ENCODE results near the gene SNRNP40.

The SNRNP40 gene

DNA sequence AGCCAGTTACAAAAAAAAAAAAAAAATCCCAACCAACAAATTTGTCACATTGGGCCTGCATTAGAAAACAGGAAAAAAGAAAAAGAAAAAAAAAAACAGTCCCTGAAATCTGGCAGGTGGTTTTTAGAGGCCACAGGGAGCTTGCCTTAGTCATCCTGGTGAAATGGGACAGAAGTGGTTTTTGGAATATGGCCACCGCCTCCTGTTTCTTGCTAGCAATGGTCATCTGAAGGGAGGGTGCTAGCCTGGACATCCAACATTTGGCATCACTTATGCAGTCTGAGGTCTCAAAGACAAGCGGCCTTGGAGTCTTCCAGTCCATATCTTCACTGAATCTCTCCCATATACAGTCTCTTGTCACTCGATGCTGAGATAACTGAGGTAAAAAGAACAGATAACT is 36.8 kb downstream of the SNRNP40 start (continued):
- TF ChIP-seq ESRRG (CRISPR knock-in tag; IDR thresholded peaks at IDR 0.05) (no peak), TCF4 (CRISPR knock-in tag; IDR thresholded peaks at IDR 0.05; ENCODE audit: borderline replicate concordance) (no peak), GLIS3 (CRISPR knock-in tag; IDR thresholded peaks at IDR 0.05) (no peak), ZNF70 (CRISPR knock-in tag; IDR thresholded peaks at IDR 0.05) (no peak), ZFP30 (CRISPR knock-in tag; IDR thresholded peaks at IDR 0.05) (no peak), OSR1 (CRISPR knock-in tag; IDR thresholded peaks at IDR 0.05) (no peak), ISL1 (CRISPR knock-in tag; IDR thresholded peaks at IDR 0.05) (no peak)

GRCh38 chr1:31258581-31258980 is 38.0 kb downstream of the SNRNP40 start:
- TF ChIP-seq POU6F1 (CRISPR knock-in tag; IDR thresholded peaks at IDR 0.05; ENCODE audit: borderline replicate concordance, low read depth) (no peak), PPARA (CRISPR knock-in tag; IDR thresholded peaks at IDR 0.05; ENCODE audit: borderline replicate concordance) (no peak), ZFP30 (CRISPR knock-in tag; IDR thresholded peaks at IDR 0.05) (no peak), GLIS3 (CRISPR knock-in tag; IDR thresholded peaks at IDR 0.05) (no peak), ESRRG (CRISPR knock-in tag; IDR thresholded peaks at IDR 0.05) (no peak), CSRNP3 (CRISPR knock-in tag; IDR thresholded peaks at IDR 0.05) (no peak), TOX (CRISPR knock-in tag; IDR thresholded peaks at IDR 0.05; ENCODE audit: borderline replicate concordance) (no peak)
- TF ChIP-seq, protein P1, sequence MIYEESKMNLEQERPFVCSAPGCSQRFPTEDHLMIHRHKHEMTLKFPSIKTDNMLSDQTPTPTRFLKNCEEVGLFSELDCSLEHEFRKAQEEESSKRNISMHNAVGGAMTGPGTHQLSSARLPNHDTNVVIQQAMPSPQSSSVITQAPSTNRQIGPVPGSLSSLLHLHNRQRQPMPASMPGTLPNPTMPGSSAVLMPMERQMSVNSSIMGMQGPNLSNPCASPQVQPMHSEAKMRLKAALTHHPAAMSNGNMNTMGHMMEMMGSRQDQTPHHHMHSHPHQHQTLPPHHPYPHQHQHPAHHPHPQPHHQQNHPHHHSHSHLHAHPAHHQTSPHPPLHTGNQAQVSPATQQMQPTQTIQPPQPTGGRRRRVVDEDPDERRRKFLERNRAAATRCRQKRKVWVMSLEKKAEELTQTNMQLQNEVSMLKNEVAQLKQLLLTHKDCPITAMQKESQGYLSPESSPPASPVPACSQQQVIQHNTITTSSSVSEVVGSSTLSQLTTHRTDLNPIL (CRISPR knock-in tag; IDR thresholded peaks at IDR 0.05; ENCODE audit: low read depth) = no peak
- TF ChIP-seq, protein P2, sequence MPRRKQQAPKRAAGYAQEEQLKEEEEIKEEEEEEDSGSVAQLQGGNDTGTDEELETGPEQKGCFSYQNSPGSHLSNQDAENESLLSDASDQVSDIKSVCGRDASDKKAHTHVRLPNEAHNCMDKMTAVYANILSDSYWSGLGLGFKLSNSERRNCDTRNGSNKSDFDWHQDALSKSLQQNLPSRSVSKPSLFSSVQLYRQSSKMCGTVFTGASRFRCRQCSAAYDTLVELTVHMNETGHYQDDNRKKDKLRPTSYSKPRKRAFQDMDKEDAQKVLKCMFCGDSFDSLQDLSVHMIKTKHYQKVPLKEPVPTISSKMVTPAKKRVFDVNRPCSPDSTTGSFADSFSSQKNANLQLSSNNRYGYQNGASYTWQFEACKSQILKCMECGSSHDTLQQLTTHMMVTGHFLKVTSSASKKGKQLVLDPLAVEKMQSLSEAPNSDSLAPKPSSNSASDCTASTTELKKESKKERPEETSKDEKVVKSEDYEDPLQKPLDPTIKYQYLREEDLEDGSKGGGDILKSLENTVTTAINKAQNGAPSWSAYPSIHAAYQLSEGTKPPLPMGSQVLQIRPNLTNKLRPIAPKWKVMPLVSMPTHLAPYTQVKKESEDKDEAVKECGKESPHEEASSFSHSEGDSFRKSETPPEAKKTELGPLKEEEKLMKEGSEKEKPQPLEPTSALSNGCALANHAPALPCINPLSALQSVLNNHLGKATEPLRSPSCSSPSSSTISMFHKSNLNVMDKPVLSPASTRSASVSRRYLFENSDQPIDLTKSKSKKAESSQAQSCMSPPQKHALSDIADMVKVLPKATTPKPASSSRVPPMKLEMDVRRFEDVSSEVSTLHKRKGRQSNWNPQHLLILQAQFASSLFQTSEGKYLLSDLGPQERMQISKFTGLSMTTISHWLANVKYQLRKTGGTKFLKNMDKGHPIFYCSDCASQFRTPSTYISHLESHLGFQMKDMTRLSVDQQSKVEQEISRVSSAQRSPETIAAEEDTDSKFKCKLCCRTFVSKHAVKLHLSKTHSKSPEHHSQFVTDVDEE (CRISPR knock-in tag; IDR thresholded peaks at IDR 0.05) = no peak
- ATAC-seq = no peak

DNA sequence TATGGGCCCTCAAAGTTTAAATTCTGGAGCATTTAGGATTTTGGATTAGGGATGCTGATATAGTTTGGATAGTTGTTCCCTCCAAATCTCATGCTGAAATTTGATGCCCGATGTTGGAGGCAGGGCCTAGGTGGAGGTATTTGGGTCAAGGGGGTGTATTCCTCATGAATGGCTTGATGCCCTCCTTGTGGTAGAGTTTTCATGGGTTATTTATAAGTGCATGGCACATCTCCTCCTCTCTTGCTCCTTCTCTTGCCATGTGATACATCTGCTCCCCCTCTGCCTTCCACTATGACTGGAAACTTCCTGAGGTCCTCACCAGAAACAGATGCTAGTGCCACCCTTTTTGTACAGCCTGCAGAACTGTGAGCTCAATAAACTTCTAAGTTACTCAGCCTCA is 39.4 kb downstream of the SNRNP40 start:
- ATAC-seq = no peak
- TF ChIP-seq ZFP30 (CRISPR knock-in tag; IDR thresholded peaks at IDR 0.05) (no peak), BACH2 (CRISPR knock-in tag; IDR thresholded peaks at IDR 0.05; ENCODE audit: borderline replicate concordance) (no peak), CSDC2 (CRISPR knock-in tag; IDR thresholded peaks at IDR 0.05) (no peak), OSR1 (CRISPR knock-in tag; IDR thresholded peaks at IDR 0.05) (no peak), ZC3H10 (CRISPR knock-in tag; IDR thresholded peaks at IDR 0.05) (no peak), ISL1 (CRISPR knock-in tag; IDR thresholded peaks at IDR 0.05) (no peak), ZNF565 (CRISPR knock-in tag; conservative IDR thresholded peaks at IDR 0.05; ENCODE audit: low read depth) (no peak), ZNF8 (CRISPR knock-in tag; IDR thresholded peaks at IDR 0.05) (no peak), TOX (CRISPR knock-in tag; IDR thresholded peaks at IDR 0.05; ENCODE audit: borderline replicate concordance) (no peak), ZFP3 (CRISPR knock-in tag; IDR thresholded peaks at IDR 0.05) (no peak), GLIS3 (CRISPR knock-in tag; IDR thresholded peaks at IDR 0.05) (no peak), SNAI2 (CRISPR knock-in tag; IDR thresholded peaks at IDR 0.05) (no peak), PPARA (CRISPR knock-in tag; IDR thresholded peaks at IDR 0.05; ENCODE audit: borderline replicate concordance) (no peak), POU6F1 (CRISPR knock-in tag; IDR thresholded peaks at IDR 0.05; ENCODE audit: borderline replicate concordance, low read depth) (no peak)
- TF ChIP-seq, protein P2 (CRISPR knock-in tag; IDR thresholded peaks at IDR 0.05) = no peak
- TF ChIP-seq, protein P1 (CRISPR knock-in tag; IDR thresholded peaks at IDR 0.05; ENCODE audit: low read depth) = no peak

Data from SK-N-SH treated with all-trans-retinoic acid at 6 μM for 48 hours (cell line).